NCI-H2196 (cell line): ENCODE data around the gene TXNL4A.
A peak's percentile ranks its signal among the peaks of the same experiment; 100 is the strongest.

Experiments
- DNase-seq: peaks from one replicate; lab custom pipeline; 2025; ENCODE audit not compliant: unreplicated experiment; lab: John Stamatoyannopoulos, UW

The TXNL4A gene

GRCh38 chr18:79949697-79950487, 38.5 kb downstream of the TXNL4A start:
- no peak for DNase-seq

DNA sequence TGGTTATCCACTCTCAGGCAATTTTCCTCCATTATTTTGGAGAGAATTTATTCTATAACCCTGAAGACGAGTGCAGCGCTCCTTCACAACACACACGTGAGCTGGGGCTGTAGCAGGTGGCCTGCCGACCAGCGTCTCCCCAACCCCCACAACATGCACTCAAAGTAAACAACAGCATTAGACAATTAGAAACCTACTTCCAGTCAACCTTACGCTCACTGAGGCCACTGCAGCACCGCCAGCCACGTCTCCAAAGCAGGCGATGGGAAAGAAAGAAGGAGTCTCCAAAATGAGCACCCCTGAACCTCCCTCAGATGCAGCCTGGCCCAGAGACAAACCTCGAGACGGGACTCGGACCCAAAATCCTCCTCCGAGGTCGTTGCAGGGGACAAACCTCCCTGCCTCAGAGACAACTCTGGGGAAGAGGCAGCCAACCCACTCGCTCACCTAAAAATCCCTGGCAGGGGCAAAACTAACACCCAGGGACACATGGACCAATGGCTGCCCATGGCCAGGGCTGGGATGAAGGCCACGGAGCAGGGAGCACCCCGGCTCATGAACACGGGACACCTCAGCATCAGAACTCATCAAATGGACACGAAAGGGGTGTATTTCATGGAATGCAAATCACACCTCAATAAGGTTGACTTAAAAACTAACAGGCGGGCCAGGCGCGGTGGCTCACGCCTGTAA, 39.5 kb downstream of the TXNL4A start:
- DNase-seq: no peak

GRCh38 chr18:79947881-79948610, 40.3 kb downstream of the TXNL4A start:
- no peak for DNase-seq

DNA sequence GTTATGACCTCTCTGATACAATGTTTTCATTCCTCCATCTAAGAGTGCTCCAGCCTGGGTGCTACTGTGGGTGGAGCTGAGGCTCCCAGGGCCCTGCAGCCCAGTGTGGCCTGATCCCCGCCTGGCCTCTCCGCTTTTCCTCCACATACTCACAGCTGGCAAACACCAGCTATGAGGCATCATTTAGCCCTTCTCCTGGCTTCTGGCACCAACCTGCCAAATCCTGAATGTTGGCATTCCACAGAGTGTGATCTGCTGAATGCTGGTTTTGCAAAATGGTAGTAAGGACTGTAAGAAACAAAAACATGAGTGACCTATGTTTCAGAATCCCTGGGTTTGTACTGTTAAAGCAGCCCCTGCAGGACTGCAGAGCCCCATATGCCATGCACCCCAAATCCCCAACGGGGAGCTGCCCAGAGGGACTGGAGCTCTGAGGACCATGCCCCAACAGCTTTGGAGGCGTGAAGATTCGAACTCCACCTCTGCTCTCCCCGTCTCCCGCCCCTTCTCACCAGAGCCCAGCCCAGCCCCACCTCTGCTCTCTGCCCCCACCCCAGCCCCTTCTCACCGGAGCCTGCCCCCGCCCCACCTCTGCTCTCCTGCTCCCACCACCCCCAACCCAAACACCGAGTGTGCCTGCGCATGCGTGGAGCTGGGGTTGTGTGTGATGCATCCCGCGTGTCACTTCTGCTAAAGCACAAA, 41.2 kb downstream of the TXNL4A start:
- no peak for DNase-seq

- no peak for DNase-seq
These were observed 43.0 kb downstream of the TXNL4A start for GRCh38 chr18:79945118-79946042.

GRCh38 chr18:79944746-79945117, 43.6 kb downstream of the TXNL4A start:
- no peak for DNase-seq

- DNase-seq: peak; percentile 59
These were observed 44.1 kb downstream of the TXNL4A start for GRCh38 chr18:79944126-79944731.

- no peak for DNase-seq
These were observed 44.7 kb downstream of the TXNL4A start for GRCh38 chr18:79943608-79944125.

- no peak for DNase-seq
These were observed 45.4 kb downstream of the TXNL4A start for GRCh38 chr18:79942786-79943607.

DNA sequence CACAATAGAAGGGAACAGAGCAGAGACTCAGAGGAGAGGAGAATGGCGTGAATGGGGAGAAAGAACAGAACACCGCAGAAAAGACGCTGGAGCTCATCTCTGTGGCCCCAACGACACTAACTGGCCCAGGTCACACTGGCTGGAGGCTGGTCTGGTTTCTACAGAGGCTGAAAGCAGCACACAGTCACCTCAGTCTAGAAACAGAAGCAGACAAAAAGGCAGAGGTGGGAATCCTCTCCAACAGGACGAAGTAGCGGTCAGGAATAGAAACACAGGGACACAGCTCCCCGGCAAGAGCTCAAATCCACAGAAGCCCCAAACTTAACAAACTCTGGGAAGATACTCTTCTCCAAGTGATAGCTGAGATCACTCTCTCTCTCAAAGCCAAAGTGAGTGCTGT, 46.2 kb downstream of the TXNL4A start:
- no peak for DNase-seq

- no peak for DNase-seq
These were observed 46.8 kb downstream of the TXNL4A start for GRCh38 chr18:79941473-79942119.

DNA sequence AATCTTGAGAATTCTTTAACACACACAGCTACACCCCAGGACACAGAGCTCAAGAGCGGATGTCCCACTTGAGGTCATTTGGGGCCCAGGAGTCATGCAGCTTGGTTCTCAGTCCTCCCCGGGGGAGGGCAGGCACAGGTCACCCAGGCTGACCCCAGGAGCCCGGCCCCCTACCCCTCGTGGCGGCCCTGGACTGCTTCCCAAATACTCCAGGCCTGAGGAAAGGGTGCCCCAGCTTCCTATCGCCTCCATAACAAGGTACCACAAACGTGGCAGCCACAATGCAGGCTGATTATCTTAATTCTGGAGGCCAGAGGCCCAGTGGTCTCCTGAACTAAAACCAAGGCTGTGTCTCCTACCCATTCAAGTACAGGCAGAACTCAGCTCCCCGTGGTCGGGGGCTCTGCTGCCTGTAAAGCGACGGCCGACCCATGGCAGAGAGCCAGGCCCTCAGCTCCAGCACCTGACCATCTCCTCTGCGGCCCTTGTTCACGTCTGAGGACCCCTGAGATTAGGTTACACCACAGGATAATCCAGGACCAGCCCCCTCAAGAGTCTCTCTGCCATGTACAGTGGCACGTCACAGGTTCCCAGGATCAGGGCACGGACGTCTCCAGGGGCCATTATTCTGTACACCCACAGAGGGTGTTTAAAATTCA, 47.4 kb downstream of the TXNL4A start:
- DNase-seq: no peak

GRCh38 chr18:79940126-79940813, 48.1 kb downstream of the TXNL4A start:
- no peak for DNase-seq

DNA sequence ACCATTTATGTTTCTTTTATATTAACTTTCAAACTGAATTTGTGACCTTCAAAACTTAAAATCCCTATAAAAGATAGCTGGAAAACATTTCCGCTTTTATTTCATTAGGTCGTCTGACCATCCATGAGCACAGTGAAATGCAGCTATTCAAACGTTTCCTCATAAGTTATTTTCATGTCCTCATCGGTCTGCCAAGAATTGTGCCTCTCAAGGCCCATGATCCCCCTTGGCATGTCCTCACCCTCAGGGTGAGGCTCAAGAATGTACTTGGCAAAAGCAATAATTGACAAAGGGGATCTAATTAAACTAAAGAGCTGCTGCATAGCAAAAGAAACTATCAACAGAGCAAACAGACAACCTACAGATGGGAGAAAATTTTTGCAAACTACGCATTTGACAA, 49.3 kb downstream of the TXNL4A start:
- DNase-seq: no peak

DNA sequence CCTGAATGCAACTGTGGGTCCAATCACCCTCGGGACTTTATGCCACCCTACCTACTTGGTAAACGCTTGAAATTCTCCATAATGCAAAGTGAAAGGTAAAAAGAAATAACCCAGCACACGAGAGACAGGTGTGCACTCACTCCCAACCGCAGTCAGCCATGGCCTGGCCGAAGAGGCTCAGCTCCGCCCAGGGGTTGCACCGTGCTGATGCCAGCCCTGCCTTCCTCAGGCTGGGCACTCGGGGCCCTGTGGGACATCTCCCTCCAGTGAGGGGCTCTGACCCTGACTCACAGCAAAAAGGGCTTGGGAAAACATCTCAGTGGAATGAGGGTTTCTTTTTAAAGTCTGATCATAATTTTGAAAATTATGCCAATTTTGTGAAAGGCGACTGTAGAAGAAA, 50.2 kb downstream of the TXNL4A start:
- no peak for DNase-seq

DNA sequence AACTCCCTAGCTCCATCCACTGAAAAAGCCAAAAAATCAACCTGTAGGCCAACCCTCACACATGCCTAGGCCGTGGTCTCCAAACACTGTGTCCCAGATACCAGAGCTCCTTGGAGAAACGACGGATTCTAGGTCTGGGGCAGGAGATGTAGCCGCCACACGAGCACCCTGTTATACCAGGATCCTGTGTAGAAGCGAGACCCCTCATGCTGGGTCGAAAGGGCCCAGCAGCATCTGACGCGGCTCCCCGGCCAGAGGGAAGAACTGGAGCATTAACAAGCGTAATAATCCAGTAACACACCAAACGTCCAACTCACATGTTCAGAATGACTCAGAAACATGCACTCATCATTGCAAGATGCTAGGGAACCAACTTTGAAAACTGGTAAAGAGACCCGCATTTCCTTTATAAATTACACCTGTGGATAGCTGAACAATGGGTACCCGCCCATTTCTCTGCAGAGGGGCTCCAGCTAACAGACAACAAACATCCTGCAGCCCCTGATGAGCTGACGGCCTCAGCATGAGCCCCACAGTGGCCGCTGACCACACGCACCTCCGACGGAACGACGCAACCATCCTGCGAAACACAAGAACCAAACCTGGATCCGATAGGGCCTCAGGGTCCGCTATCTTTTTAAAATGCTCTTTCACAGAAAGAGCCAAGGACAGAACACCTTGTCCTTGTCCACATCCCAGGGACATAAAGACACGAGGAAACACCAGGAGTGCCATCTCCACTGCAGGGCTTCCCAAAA, 51.1 kb downstream of the TXNL4A start:
- DNase-seq: no peak
